Testis (tissue), 3 donors: ENCODE results near the gene POR. TPM values are rescaled to one million over a fixed set of nuclear protein-coding genes. Genes with fewer than 3 reads are reported as not detected.

Experiments used
- DNase-seq: peaks from one replicate; pipeline ENCODE4 v3.0.0-alpha.2; 2019
- H3K27ac ChIP-seq, 2 donors: fragments of 200-600 bp; sonication (generic); one replicate each; pipeline ENCODE4 v1.5.1; 2019
- H3K27me3 ChIP-seq: fragments of 200-600 bp; sonication (generic); one replicate; pipeline ENCODE4 v1.5.1; 2019
- H3K36me3 ChIP-seq: fragments of 200-600 bp; sonication (generic); one replicate; pipeline ENCODE4 v1.5.1; 2017; ENCODE audit warnings: low read depth; ENCODE audit errors: missing control alignments
- H3K4me1 ChIP-seq: fragments of 200-600 bp; sonication (generic); one replicate; pipeline ENCODE4 v1.5.1; 2019
- H3K4me3 ChIP-seq, 2 donors: fragments of 200-600 bp; sonication (generic); one replicate each; pipeline ENCODE4 v1.5.1; 2017 to 2019
- H3K9me3 ChIP-seq: fragments of 200-600 bp; sonication (generic); one replicate; pipeline ENCODE4 v1.5.1; 2017
- POLR2A ChIP-seq: fragments of 450-650 bp; IDR thresholded peaks from one replicate; pipeline ENCODE4 v1.6.1; 2017; ENCODE audit warnings: antibody characterized with exemption, mild to moderate bottlenecking, moderate library complexity
- WGBS, 2 donors: methylation state at CpG; one replicate each; pipeline ENCODE4 v1.1.5; 2018; 5-methylcytosine and 5-hydroxymethylcytosine counted together
- intact Hi-C: fragments of 100-400 bp; cut with DNase I; formaldehyde crosslinking; loops from one replicate; pipeline ENCODE4 v1.15.1; 2023; ENCODE audit warnings: low total_unique reads
- polyA plus RNA-seq: library from polyadenylated mRNA; stranded (reverse); fragments of 350-450 nt; fragmentation: Illumina TruSeq; extraction: RNeasy Lipid Tissue Mini Kit (QIAGEN cat#74804); gene quantifications from one replicate; pipeline ENCODE4 v1.2.3, GENCODE V29; 2014; ENCODE audit warnings: low read depth, low replicate concordance; ENCODE audit not compliant: insufficient read depth
- total RNA-seq, 2 donors: library from RNA; depleted of rRNA; stranded (reverse); fragments of >200 nt; gene quantifications; one replicate each; pipeline ENCODE4 v1.2.3, GENCODE V29; 2016
- TF ChIP-seq, protein P1 (sequence below), 3 experiments: fragments of 450-650 bp in 2 of 3; fragments of 200-600 bp in 1 of 3; sonication (generic) in 1 of 3; IDR thresholded peaks; one replicate each; pipeline ENCODE4 v1.5.1; 2016 to 2019; ENCODE audit warnings: antibody characterized with exemption in 3 of 3, mild to moderate bottlenecking in 2 of 3, moderate library complexity in 1 of 3

The POR gene
- total and polyA plus RNA-seq, 3 donors from 2014 or later, result 98.5 to 169 (median 122) TPM

DNA sequence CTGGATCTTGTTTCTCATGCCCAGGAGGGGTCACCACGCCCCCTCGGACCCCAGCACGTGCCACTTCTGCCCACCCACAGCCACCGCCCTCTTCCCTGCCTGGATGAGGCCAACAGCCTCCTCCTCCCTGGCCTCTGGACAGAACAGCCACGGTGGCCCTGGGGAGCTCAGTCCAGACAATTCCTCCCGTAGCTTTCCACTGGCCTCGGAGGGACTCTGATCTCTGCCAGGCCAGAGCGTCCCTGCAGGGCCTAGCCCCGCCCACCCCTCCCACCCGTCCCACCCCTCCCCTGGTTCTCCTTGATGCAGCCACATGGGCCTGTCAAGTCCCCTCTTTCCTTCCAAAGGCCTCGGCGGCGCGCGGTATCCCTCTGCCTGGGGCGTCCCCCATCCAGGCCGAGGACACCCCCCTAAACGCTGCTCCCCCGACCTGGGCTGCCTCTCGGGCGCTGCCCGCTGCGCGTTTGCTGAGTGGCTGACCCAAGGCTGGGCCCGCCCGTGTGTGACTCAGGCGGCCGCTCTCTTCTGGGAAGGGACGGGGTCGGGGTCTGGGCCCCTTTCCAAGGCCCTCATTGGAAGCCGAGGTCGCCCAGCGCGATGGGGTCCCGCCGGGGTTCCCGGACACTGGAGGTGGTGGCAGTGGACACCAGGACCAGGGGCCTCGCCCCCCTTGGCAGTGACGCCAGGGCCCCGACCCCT is 78.9 kb downstream of the POR start:
- peak; percentile 83 for DNase-seq
- TF ChIP-seq POLR2A, result no peak
- TF ChIP-seq, protein P1, sequence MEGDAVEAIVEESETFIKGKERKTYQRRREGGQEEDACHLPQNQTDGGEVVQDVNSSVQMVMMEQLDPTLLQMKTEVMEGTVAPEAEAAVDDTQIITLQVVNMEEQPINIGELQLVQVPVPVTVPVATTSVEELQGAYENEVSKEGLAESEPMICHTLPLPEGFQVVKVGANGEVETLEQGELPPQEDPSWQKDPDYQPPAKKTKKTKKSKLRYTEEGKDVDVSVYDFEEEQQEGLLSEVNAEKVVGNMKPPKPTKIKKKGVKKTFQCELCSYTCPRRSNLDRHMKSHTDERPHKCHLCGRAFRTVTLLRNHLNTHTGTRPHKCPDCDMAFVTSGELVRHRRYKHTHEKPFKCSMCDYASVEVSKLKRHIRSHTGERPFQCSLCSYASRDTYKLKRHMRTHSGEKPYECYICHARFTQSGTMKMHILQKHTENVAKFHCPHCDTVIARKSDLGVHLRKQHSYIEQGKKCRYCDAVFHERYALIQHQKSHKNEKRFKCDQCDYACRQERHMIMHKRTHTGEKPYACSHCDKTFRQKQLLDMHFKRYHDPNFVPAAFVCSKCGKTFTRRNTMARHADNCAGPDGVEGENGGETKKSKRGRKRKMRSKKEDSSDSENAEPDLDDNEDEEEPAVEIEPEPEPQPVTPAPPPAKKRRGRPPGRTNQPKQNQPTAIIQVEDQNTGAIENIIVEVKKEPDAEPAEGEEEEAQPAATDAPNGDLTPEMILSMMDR (IDR thresholded peaks at IDR 0.05), result no peak
- WGBS, 2 donors, result 0 to 3% methylated on average over 4 to 35 of the region's 40 CpGs
- Histone ChIP-seq H3K27ac (peak overlapping the region; percentile 92 to 93), H3K36me3 (no peaks in the 10 kb centered on the region), H3K9me3 (no peaks in the 10 kb centered on the region), H3K4me1 (peaks cover 48% of the 10 kb centered on the region), H3K4me3 (peak overlapping the region; percentile 76 to 89), H3K27me3 (no peaks in the 10 kb centered on the region)
- intact Hi-C loops, result no loop called here

GRCh38 chr7:75994388-75995051 is 79.6 kb downstream of the POR start, which contains the start of gene TMEM120A:
TMEM120A (minus strand) TSS chr7:75994595; CDS start chr7:75994570, 25 bp downstream.
- intact Hi-C loops, result no loop called here
- H3K9me3 ChIP-seq, result no peaks in the 10 kb centered on the region
- no peaks in the 10 kb centered on the region for H3K27me3 ChIP-seq
- WGBS, 2 donors, result 0 to 1% methylated on average over 21 to 28 of the region's 51 CpGs
- peaks cover 43% of the 10 kb centered on the region for H3K4me1 ChIP-seq
- H3K36me3 ChIP-seq, result no peaks in the 10 kb centered on the region
- DNase-seq, result peak; percentile 97
- H3K4me3 ChIP-seq, result peak within 1 kb of the TSS; percentile 76 to 89
- peak within 1 kb of the TSS; percentile 92 to 93 for H3K27ac ChIP-seq
- TF ChIP-seq, protein P1 (IDR thresholded peaks at IDR 0.05), result no peak
- no peak for TF ChIP-seq POLR2A

- Histone ChIP-seq H3K4me3 (peak overlapping the region; percentile 76 to 89), H3K36me3 (no peaks in the 10 kb centered on the region), H3K27me3 (no peaks in the 10 kb centered on the region), H3K27ac (peak overlapping the region; percentile 76 to 93), H3K4me1 (peaks cover 37% of the 10 kb centered on the region), H3K9me3 (no peaks in the 10 kb centered on the region)
- intact Hi-C loops, result no loop called here
- WGBS, 2 donors, result 20 to 22% methylated on average over 10 to 11 of the region's 11 CpGs
- no peak for TF ChIP-seq POLR2A
- TF ChIP-seq, protein P1 (IDR thresholded peaks at IDR 0.05), result no peak
- no peak for DNase-seq
Measured at GRCh38 chr7:75995052-75995471, 80.1 kb downstream of the POR start.

GRCh38 chr7:75995996-75996395 is 81.0 kb downstream of the POR start:
- DNase-seq, result no peak
- no peak overlapping the region for H3K4me3 ChIP-seq
- H3K9me3 ChIP-seq, result no peaks in the 10 kb centered on the region
- peaks cover 29% of the 10 kb centered on the region for H3K4me1 ChIP-seq
- WGBS, 2 donors, result 95 to 100% methylated on average over 3 to 5 of the region's 5 CpGs
- intact Hi-C loops, result no loop called here
- no peak overlapping the region for H3K27ac ChIP-seq
- H3K36me3 ChIP-seq, result no peaks in the 10 kb centered on the region
- TF ChIP-seq POLR2A, result no peak
- TF ChIP-seq, protein P1 (IDR thresholded peaks at IDR 0.05), result no peak
- no peaks in the 10 kb centered on the region for H3K27me3 ChIP-seq
